HepG2 (cell line): Measurements from ENCODE around the gene RUFY2. TPM values are rescaled to one million over a fixed set of nuclear protein-coding genes. Genes with fewer than 3 reads are reported as not detected.
A peak's percentile ranks its signal among the peaks of the same experiment; 100 is the strongest.

Experiments used
- HOXA7 ChIP-seq: sonication (generic); formaldehyde crosslinking; IDR thresholded peaks from 2 replicates; pipeline ENCODE4 v1.8.1; 2022; ENCODE audit warnings: mild to moderate bottlenecking, missing genetic modification reagents, moderate library complexity
- RNF2 ChIP-seq: fragments of 450-650 bp; conservative IDR thresholded peaks from 2 replicates; pipeline ENCODE4 v1.6.1; 2016; ENCODE audit warnings: low read depth
- THYN1 ChIP-seq: sonication (generic); formaldehyde crosslinking; IDR thresholded peaks from 2 replicates; pipeline ENCODE4 v1.8.1; 2023; ENCODE audit warnings: low read depth, mild to moderate bottlenecking, moderate library complexity, missing genetic modification reagents, borderline replicate concordance
- ZBTB3 ChIP-seq: sonication (generic); formaldehyde crosslinking; IDR thresholded peaks from 2 replicates; pipeline ENCODE4 v1.4.0; 2020; ENCODE audit warnings: low read depth, mild to moderate bottlenecking, moderate library complexity, missing genetic modification reagents, borderline replicate concordance
- ZNF256 ChIP-seq: sonication (generic); formaldehyde crosslinking; conservative IDR thresholded peaks from 2 replicates; pipeline ENCODE4 v1.4.0; 2020; ENCODE audit warnings: missing genetic modification reagents
- ZNF335 ChIP-seq: sonication (generic); formaldehyde crosslinking; IDR thresholded peaks from 2 replicates; pipeline ENCODE4 v1.4.0; 2020; ENCODE audit warnings: missing genetic modification reagents
- ZNF776 ChIP-seq: sonication (generic); formaldehyde crosslinking; IDR thresholded peaks from 2 replicates; pipeline ENCODE4 v1.4.0; 2020; ENCODE audit warnings: mild to moderate bottlenecking, missing genetic modification reagents
- polyA plus RNA-seq, 8 experiments: library from polyadenylated mRNA; depleted of rRNA in 3 of 8; stranded (reverse) in 7 of 8; unstranded in 1 of 8; fragments of >200 nt; fragmentation: Illumina TruSeq in 4 of 8; extraction: Trizol in 4 of 8; gene quantifications; 2 replicates each; pipeline versions ENCODE4 v1.2.1 to v1.2.3, GENCODE V29; 2011 to 2016; ENCODE audit warnings: low read depth in 4 of 8, missing spikeins in 1 of 8, mixed read lengths in 1 of 8; ENCODE audit not compliant: insufficient read depth in 1 of 8
- total RNA-seq, 5 experiments: library from RNA; depleted of rRNA; stranded (reverse); fragments of >200 nt; fragmentation: Illumina TruSeq; extraction: Trizol; gene quantifications; 2 replicates each; pipeline ENCODE4 v1.2.3, GENCODE V29; 2016; ENCODE audit warnings: low read depth in 1 of 5
- TF ChIP-seq, protein P1 (sequence below): sonication (generic); formaldehyde crosslinking; IDR thresholded peaks from 2 replicates; pipeline ENCODE4 v1.4.0; 2020; ENCODE audit warnings: mild to moderate bottlenecking, missing genetic modification reagents
- TF ChIP-seq, protein P2 (sequence below): sonication (generic); formaldehyde crosslinking; IDR thresholded peaks from 2 replicates; pipeline ENCODE4 v1.4.0; 2020; ENCODE audit warnings: missing genetic modification reagents
- TF ChIP-seq, protein P3 (sequence below): sonication (generic); formaldehyde crosslinking; IDR thresholded peaks from 2 replicates; pipeline ENCODE4 v1.4.0; 2020; ENCODE audit warnings: mild to moderate bottlenecking, missing genetic modification reagents
- TF ChIP-seq, protein P4 (sequence below): sonication (generic); formaldehyde crosslinking; IDR thresholded peaks from 2 replicates; pipeline ENCODE4 v1.5.0; 2020; ENCODE audit warnings: missing genetic modification reagents
- TF ChIP-seq, protein P5 (sequence below): sonication (generic); formaldehyde crosslinking; IDR thresholded peaks from 2 replicates; pipeline ENCODE4 v1.4.0; 2020; ENCODE audit warnings: missing genetic modification reagents, borderline replicate concordance

Gene RUFY2
- total and polyA plus RNA-seq, 2 of the 13 experiments (the other 11 are each of a cell fraction or from before 2014, with no cell fraction given), result 10.1 to 16.1 TPM

DNA sequence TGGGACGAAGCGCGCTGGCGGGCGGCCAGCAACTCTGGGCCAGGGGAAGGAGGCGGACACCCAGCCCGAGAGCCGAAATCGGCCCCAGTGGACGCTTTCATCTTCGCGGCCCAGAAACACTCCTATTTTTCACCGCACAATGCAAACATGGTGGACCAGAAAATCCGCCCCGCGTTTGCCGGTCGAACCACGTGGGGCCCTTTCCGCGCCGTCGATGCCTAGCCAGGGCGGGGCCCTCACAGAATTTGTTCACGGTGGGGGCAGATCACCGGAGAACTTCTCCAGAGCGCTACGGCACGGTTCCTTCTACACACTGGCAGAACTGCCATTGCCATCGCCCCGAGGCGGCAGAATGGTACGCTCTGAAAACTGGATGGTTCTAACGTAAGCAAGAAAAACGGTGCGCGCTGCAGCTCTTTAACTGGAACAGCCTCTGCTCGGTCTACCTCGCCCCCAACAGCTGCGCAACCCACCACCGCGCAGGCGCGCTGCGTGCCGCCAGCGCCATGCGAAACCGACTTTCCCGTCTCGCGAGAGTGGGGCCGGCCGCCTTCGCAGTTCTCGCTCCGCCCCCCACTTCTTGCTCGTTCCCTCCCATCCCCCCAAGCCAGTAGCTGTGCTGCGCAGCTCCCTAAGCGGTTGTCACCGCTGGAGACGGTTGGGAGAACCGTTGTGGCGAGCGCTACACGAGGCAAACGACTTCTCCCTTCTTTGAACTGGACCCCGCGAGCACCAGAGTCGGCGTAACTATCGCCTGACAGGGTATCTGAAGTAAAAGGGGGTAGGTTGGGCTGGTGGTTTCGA, 75.4 kb downstream of the RUFY2 start, which contains the start of gene HNRNPH3 (continued):
- TF ChIP-seq, protein P1, sequence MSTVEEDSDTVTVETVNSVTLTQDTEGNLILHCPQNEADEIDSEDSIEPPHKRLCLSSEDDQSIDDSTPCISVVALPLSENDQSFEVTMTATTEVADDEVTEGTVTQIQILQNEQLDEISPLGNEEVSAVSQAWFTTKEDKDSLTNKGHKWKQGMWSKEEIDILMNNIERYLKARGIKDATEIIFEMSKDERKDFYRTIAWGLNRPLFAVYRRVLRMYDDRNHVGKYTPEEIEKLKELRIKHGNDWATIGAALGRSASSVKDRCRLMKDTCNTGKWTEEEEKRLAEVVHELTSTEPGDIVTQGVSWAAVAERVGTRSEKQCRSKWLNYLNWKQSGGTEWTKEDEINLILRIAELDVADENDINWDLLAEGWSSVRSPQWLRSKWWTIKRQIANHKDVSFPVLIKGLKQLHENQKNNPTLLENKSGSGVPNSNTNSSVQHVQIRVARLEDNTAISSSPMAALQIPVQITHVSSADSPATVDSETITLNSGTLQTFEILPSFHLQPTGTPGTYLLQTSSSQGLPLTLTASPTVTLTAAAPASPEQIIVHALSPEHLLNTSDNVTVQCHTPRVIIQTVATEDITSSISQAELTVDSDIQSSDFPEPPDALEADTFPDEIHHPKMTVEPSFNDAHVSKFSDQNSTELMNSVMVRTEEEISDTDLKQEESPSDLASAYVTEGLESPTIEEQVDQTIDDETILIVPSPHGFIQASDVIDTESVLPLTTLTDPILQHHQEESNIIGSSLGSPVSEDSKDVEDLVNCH (CRISPR knock-in tag), result peak; percentile 65; the same call in 1 of the 2 replicates
- TF ChIP-seq, protein P2, sequence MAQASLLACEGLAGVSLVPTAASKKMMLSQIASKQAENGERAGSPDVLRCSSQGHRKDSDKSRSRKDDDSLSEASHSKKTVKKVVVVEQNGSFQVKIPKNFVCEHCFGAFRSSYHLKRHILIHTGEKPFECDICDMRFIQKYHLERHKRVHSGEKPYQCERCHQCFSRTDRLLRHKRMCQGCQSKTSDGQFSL (CRISPR knock-in tag), result peak; percentile 82
- no peak for TF ChIP-seq THYN1 (CRISPR knock-in tag)
- TF ChIP-seq RNF2, result no peak; the same call in none of the 2 replicates
- TF ChIP-seq, protein P3, sequence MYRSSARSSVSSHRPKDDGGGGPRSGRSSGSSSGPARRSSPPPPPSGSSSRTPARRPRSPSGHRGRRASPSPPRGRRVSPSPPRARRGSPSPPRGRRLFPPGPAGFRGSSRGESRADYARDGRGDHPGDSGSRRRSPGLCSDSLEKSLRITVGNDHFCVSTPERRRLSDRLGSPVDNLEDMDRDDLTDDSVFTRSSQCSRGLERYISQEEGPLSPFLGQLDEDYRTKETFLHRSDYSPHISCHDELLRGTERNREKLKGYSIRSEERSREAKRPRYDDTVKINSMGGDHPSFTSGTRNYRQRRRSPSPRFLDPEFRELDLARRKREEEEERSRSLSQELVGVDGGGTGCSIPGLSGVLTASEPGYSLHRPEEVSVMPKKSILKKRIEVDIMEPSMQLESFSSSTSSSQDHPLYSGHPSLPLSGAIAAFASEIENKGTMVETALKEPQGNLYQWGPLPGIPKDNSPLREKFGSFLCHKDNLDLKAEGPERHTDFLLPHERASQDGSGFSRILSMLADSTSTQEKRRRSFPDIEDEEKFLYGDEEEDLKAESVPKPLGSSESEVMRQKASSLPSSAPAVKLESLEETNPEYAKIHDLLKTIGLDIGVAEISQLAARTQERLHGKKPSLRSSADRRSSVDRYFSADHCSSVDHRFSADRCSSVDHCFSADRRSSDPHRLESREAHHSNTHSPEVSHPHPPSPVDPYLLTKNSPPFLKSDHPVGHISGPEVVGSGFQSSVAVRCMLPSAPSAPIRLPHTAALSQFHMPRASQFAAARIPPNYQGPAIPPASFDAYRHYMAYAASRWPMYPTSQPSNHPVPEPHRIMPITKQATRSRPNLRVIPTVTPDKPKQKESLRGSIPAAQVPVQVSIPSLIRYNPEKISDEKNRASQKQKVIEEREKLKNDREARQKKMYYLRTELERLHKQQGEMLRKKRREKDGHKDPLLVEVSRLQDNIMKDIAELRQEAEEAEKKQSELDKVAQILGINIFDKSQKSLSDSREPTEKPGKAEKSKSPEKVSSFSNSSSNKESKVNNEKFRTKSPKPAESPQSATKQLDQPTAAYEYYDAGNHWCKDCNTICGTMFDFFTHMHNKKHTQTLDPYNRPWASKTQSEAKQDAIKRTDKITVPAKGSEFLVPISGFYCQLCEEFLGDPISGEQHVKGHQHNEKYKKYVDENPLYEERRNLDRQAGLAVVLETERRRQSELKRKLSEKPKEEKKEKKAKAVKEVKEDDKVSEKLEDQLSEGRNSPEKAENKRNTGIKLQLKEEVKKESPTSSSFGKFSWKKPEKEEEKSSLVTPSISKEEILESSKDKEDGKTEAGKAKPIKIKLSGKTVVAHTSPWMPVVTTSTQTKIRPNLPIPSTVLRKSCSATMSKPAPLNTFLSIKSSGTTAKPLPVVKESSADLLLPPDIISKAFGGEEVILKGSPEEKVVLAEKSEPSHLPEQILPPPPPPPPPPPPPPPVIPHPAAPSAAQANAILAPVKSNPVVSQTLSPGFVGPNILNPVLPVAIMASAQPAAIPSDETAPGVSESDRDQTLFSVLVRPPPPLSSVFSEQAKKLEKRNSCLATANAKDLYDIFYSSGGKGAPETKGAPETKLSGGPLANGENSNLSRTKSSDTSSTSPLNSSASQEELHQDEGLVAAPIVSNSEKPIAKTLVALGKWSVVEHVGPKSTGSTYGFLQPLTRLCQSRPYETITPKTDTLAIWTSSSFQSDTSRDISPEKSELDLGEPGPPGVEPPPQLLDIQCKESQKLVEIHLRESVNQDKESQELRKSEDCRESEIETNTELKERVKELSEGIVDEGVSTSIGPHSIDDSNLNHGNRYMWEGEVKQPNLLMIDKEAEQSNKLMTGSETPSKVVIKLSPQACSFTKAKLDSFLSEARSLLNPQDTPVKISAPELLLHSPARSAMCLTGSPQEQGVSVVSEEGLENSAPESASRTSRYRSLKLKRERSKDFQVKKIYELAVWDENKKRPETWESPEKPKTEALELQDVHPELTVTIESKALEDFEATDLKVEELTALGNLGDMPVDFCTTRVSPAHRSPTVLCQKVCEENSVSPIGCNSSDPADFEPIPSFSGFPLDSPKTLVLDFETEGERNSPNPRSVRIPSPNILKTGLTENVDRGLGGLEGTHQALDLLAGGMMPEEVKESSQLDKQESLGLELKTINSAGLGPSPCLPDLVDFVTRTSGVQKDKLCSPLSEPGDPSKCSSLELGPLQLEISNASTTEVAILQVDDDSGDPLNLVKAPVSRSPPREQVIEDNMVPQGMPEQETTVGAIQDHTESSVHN (CRISPR knock-in tag), result no peak
- peak; percentile 70 for TF ChIP-seq ZBTB3 (CRISPR knock-in tag)
- peak; percentile 97 for TF ChIP-seq ZNF776 (CRISPR knock-in tag)
- 0 out of 2 replicates have a peak, but pooled peaks have one; percentile 76 for TF ChIP-seq HOXA7 (CRISPR knock-in tag)
- TF ChIP-seq ZNF256, result peak; percentile 78; the same call in 1 of the 2 replicates
- peak; percentile 79; the same call in 1 of the 2 replicates for TF ChIP-seq ZNF335 (CRISPR knock-in tag)
- TF ChIP-seq, protein P4, sequence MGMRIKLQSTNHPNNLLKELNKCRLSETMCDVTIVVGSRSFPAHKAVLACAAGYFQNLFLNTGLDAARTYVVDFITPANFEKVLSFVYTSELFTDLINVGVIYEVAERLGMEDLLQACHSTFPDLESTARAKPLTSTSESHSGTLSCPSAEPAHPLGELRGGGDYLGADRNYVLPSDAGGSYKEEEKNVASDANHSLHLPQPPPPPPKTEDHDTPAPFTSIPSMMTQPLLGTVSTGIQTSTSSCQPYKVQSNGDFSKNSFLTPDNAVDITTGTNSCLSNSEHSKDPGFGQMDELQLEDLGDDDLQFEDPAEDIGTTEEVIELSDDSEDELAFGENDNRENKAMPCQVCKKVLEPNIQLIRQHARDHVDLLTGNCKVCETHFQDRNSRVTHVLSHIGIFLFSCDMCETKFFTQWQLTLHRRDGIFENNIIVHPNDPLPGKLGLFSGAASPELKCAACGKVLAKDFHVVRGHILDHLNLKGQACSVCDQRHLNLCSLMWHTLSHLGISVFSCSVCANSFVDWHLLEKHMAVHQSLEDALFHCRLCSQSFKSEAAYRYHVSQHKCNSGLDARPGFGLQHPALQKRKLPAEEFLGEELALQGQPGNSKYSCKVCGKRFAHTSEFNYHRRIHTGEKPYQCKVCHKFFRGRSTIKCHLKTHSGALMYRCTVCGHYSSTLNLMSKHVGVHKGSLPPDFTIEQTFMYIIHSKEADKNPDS (CRISPR knock-in tag), result 0 out of 2 replicates have a peak, but pooled peaks have one; percentile 41
- TF ChIP-seq, protein P5, sequence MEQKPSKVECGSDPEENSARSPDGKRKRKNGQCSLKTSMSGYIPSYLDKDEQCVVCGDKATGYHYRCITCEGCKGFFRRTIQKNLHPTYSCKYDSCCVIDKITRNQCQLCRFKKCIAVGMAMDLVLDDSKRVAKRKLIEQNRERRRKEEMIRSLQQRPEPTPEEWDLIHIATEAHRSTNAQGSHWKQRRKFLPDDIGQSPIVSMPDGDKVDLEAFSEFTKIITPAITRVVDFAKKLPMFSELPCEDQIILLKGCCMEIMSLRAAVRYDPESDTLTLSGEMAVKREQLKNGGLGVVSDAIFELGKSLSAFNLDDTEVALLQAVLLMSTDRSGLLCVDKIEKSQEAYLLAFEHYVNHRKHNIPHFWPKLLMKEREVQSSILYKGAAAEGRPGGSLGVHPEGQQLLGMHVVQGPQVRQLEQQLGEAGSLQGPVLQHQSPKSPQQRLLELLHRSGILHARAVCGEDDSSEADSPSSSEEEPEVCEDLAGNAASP, result peak; percentile 59; the same call in 1 of the 2 replicates
